GM23338 (cell line): ENCODE data around the gene SRPK2. TPM values are rescaled to one million over a fixed set of nuclear protein-coding genes. Genes with fewer than 3 reads are reported as not detected.

ENCODE experiments used
- ATAC-seq: fragments of 200-7000 bp; cut with Tn5 transposase; 3 replicates; pipeline ENCODE4 v1.9.1; 2020
- DNase-seq: peaks from one replicate; pipeline ENCODE4 v3.0.0-alpha.2; 2015; ENCODE audit warnings: low spot score
- H2AFZ ChIP-seq: fragments of 200-600 bp; sonication (generic); 2 replicates; pipeline ENCODE4 v1.8.0; 2016; ENCODE audit warnings: antibody characterized with exemption, mild to moderate bottlenecking, moderate library complexity
- H3F3A ChIP-seq: fragments of 200-600 bp; sonication (generic); replicated peaks from 2 replicates; pipeline ENCODE4 v1.8.0; 2017; ENCODE audit warnings: antibody characterized with exemption, mixed run types, low read depth
- H3K27ac ChIP-seq: fragments of 200-600 bp; sonication (generic); 2 replicates; pipeline ENCODE4 v1.6.1; 2016; ENCODE audit warnings: low read depth
- H3K27me3 ChIP-seq: fragments of 200-600 bp; sonication (generic); 2 replicates; pipeline ENCODE4 v1.8.0; 2016; ENCODE audit warnings: mild to moderate bottlenecking, mixed run types, moderate library complexity; ENCODE audit not compliant: insufficient read depth
- H3K36me3 ChIP-seq: fragments of 200-600 bp; sonication (generic); 2 replicates; pipeline ENCODE4 v1.8.0; 2016; ENCODE audit warnings: mild to moderate bottlenecking; ENCODE audit not compliant: insufficient read depth
- H3K4me1 ChIP-seq: fragments of 200-600 bp; sonication (generic); 2 replicates; pipeline ENCODE4 v1.8.0; 2016; ENCODE audit warnings: mild to moderate bottlenecking, moderate library complexity; ENCODE audit not compliant: insufficient read depth
- H3K4me2 ChIP-seq: fragments of 200-600 bp; sonication (generic); 2 replicates; pipeline ENCODE4 v1.7.1; 2017; ENCODE audit warnings: mixed run types
- H3K4me3 ChIP-seq: fragments of 200-600 bp; sonication (generic); 2 replicates; pipeline ENCODE4 v1.6.1; 2016; ENCODE audit warnings: mixed run types
- H3K79me2 ChIP-seq: fragments of 200-600 bp; sonication (generic); replicated peaks from 2 replicates; pipeline ENCODE4 v1.8.0; 2017; ENCODE audit warnings: mild to moderate bottlenecking; ENCODE audit not compliant: insufficient read depth
- H3K9me2 ChIP-seq: fragments of 200-600 bp; sonication (generic); 2 replicates; pipeline ENCODE4 v1.8.0; 2017; ENCODE audit not compliant: insufficient read depth
- H4K20me1 ChIP-seq: fragments of 200-600 bp; sonication (generic); replicated peaks from 2 replicates; pipeline ENCODE4 v1.8.0; 2017; ENCODE audit warnings: mild to moderate bottlenecking; ENCODE audit not compliant: insufficient read depth
- H3K27ac Mint-ChIP-seq: 2 replicates; pipeline ENCODE4 v1.8.0; 2020; ENCODE audit warnings: inconsistent platforms, mild to moderate bottlenecking, moderate library complexity, mixed read lengths
- H3K27me3 Mint-ChIP-seq: 3 replicates; pipeline ENCODE4 v1.8.0; 2022; ENCODE audit warnings: low read depth, mild to moderate bottlenecking, moderate library complexity, mixed read lengths, inconsistent platforms; ENCODE audit not compliant: insufficient read depth, poor library complexity
- H3K36me3 Mint-ChIP-seq: 3 replicates; pipeline ENCODE4 v1.8.0; 2021; ENCODE audit warnings: low read depth, mild to moderate bottlenecking, inconsistent platforms, moderate library complexity, mixed read lengths
- H3K4me1 Mint-ChIP-seq: 3 replicates; pipeline ENCODE4 v1.8.0; 2020; ENCODE audit warnings: mild to moderate bottlenecking, inconsistent platforms, mixed read lengths
- H3K4me3 Mint-ChIP-seq: 3 replicates; pipeline ENCODE4 v1.8.0; 2021; ENCODE audit warnings: moderate library complexity, mild to moderate bottlenecking, inconsistent platforms, mixed read lengths
- H3K9me3 Mint-ChIP-seq: 3 replicates; pipeline ENCODE4 v1.8.0; 2020; ENCODE audit warnings: moderate library complexity, mild to moderate bottlenecking, inconsistent platforms, mixed read lengths
- CTCF ChIP-seq, 2 experiments: fragments of 200-600 bp in 1 of 2; sonication (generic) in 1 of 2; conservative IDR thresholded peaks; 2 replicates each; pipeline versions ENCODE4 v1.5.1 to v1.6.1; 2016 to 2017; ENCODE audit warnings: antibody characterized with exemption in 2 of 2, low read depth in 2 of 2, mild to moderate bottlenecking in 2 of 2, moderate library complexity in 1 of 2
- EZH2 ChIP-seq: fragments of 200-600 bp; sonication (generic); IDR thresholded peaks from one replicate; pipeline ENCODE4 v1.8.0; 2017; ENCODE audit warnings: antibody characterized with exemption, mild to moderate bottlenecking, low read depth; ENCODE audit not compliant: unreplicated experiment
- EZH2phosphoT487 ChIP-seq: fragments of 200-600 bp; sonication (generic); IDR thresholded peaks from one replicate; pipeline ENCODE4 v1.8.1; 2018; ENCODE audit warnings: antibody characterized with exemption; ENCODE audit not compliant: unreplicated experiment
- JUNB ChIP-seq: IDR thresholded peaks from one replicate; pipeline ENCODE4 v1.6.1; 2016; ENCODE audit warnings: antibody characterized with exemption; ENCODE audit not compliant: unreplicated experiment
- NANOG ChIP-seq: IDR thresholded peaks from 2 replicates; pipeline ENCODE4 v1.6.1; 2016; ENCODE audit warnings: antibody characterized with exemption, borderline replicate concordance
- REST ChIP-seq: IDR thresholded peaks from one replicate; pipeline ENCODE4 v1.6.1; 2018; ENCODE audit warnings: antibody characterized with exemption; ENCODE audit not compliant: unreplicated experiment
- ZNF331 ChIP-seq: fragments of 250-450 bp; sonication (Bioruptor Pico); IDR thresholded peaks from 2 replicates; pipeline ENCODE4 v1.5.0; 2020; ENCODE audit warnings: low read depth, mild to moderate bottlenecking, moderate library complexity
- polyA plus RNA-seq: library from polyadenylated mRNA; unstranded; fragments of >200 nt; fragmentation: Nextera tagmentation; extraction: Ambion mirVana; gene quantifications from 2 replicates; pipeline ENCODE4 v1.2.1, GENCODE V29; 2016
- total RNA-seq: library from RNA; depleted of rRNA; stranded (reverse); fragments of >200 nt; shearing (Covaris generic); gene quantifications from 2 replicates; pipeline ENCODE4 v1.2.3, GENCODE V29; 2014
- TF ChIP-seq, protein P1 (sequence below): IDR thresholded peaks from 2 replicates; pipeline ENCODE4 v1.6.1; 2016; ENCODE audit warnings: antibody characterized with exemption

Gene SRPK2
- total and polyA plus RNA-seq, 2 experiments from 2014 or later: 66.3 to 91.5 TPM

- no peaks in the 10 kb centered on the region for H3F3A ChIP-seq
- 0 out of 2 replicates have a peak, but pooled peaks cover 10% of the 10 kb centered on the region for H3K36me3 ChIP-seq
- peaks cover 4% of the 10 kb centered on the region; the same call in 2 of the 3 replicates for H3K4me1 Mint-ChIP-seq
- no peaks in the 10 kb centered on the region for H3K9me3 Mint-ChIP-seq
- H3K4me3 ChIP-seq: no peak overlapping the region
- no peaks in the 10 kb centered on the region for H3K27me3 ChIP-seq
- H2AFZ ChIP-seq: no peak overlapping the region
- ATAC-seq (no peak), DNase-seq (peak; percentile 39)
- H3K27ac Mint-ChIP-seq: no peak overlapping the region
- no peaks in the 10 kb centered on the region for H3K9me2 ChIP-seq
- H3K36me3 Mint-ChIP-seq: peaks cover 7% of the 10 kb centered on the region; the same call in 1 of the 3 replicates
- no peak overlapping the region for H3K4me2 ChIP-seq
- TF ChIP-seq EZH2 (no peak), JUNB (no peak), ZNF331 (CRISPR knock-in tag) (no peak), REST (no peak), EZH2phosphoT487 (no peak), CTCF (conservative IDR thresholded peaks at IDR 0.05; ENCODE audit: low read depth in 2 of 2) (0 out of 4 replicates have a peak, but pooled peaks of 1 of the 2 experiments have one; percentile 13), NANOG (no peak)
- TF ChIP-seq, protein P1, sequence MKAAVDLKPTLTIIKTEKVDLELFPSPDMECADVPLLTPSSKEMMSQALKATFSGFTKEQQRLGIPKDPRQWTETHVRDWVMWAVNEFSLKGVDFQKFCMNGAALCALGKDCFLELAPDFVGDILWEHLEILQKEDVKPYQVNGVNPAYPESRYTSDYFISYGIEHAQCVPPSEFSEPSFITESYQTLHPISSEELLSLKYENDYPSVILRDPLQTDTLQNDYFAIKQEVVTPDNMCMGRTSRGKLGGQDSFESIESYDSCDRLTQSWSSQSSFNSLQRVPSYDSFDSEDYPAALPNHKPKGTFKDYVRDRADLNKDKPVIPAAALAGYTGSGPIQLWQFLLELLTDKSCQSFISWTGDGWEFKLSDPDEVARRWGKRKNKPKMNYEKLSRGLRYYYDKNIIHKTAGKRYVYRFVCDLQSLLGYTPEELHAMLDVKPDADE: no peak
- no peaks in the 10 kb centered on the region for H3K4me1 ChIP-seq
- H4K20me1 ChIP-seq: peaks cover 8% of the 10 kb centered on the region
- no peaks in the 10 kb centered on the region for H3K27me3 Mint-ChIP-seq
- no peak overlapping the region for H3K27ac ChIP-seq
- H3K4me3 Mint-ChIP-seq: no peak overlapping the region
- peaks cover 22% of the 10 kb centered on the region for H3K79me2 ChIP-seq
Observed at GRCh38 chr7:105136221-105136620, 252.5 kb downstream of the SRPK2 start.
